ENCODE measurements around the gene ZNF689.

Gene ZNF689

DNA sequence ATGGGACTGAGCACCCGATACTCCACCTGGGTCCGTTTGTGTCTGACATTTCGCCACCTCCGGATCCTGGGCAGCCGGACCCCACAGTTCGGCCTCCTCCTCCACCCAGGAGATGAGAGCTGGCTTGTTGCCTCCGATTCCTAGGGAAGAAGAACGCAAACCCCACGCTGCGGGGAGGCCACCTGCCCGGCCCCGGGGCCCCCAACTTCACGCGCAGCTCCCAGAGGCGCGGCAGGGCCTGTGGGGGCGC is 52.6 kb downstream of the ZNF689 start:
- DNase-seq (ENCODE audit: low spot score): peak; percentile 60
- TF ChIP-seq CTCF (IDR thresholded peaks at IDR 0.05; ENCODE audit: extremely low read depth, missing control alignments): no peak

DNA sequence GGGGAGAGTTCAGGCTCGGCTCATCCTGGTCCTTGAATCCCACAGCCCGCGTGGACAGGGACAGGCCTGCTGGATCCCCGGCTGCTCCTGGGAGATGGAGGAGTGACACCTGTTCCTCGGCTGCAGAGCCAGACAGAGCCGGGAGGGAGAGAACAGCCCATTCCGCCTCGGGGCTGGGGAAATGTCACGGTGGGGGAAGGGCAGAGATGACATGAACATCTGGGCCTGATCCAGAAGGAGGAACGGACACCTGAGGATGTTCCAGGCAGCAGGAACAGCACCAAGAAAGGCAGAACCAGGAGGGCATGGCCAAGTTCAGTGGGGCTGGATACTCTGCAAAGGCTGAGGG is 54.1 kb downstream of the ZNF689 start:
- no peak for DNase-seq (ENCODE audit: low spot score)
- no peak for TF ChIP-seq CTCF (IDR thresholded peaks at IDR 0.05; ENCODE audit: extremely low read depth, missing control alignments)

GRCh38 chr16:30555315-30556124 is 54.7 kb downstream of the ZNF689 start:
- no peak for TF ChIP-seq CTCF (IDR thresholded peaks at IDR 0.05; ENCODE audit: extremely low read depth, missing control alignments)
- DNase-seq (ENCODE audit: low spot score): no peak

DNA sequence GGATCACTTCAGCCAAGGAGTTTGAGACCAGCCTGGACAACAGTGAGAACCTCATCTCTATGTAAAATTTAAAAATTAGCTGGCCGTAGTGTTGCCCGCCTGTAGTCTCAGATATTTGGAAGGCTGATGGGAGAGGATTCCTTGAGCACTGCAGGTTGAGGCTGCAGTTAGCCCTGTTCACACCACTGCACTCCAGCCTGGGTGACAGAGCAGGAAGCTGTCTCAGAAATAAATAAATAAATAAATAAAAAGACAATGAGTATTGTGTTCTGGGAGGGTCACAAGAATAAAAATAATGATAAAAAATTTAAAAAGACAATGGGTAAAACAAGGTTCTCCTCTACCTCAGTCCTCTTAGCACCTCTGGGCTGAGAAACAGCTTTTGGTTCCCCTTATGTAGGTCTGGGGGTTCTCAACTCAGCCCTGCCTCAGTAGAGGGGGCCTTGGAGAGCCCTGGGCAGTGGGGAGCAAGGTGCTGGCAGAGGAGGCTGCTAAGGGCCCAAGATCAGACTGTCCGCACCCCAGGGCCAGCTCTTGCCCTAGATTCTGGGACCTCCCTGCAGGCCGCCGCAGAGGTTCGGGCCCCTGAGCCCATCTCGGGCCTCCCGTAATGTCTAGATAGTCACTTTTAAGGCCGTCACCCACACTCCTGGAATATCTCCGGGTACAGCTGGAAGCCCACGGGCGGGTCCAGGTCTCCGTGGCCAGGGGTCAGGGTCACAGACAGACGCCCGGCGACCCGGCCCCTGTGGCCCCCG is 55.5 kb downstream of the ZNF689 start:
- DNase-seq (ENCODE audit: low spot score): no peak
- no peak for TF ChIP-seq CTCF (IDR thresholded peaks at IDR 0.05; ENCODE audit: extremely low read depth, missing control alignments)

GRCh38 chr16:30553393-30553899 is 56.7 kb downstream of the ZNF689 start:
- no peak for DNase-seq (ENCODE audit: low spot score)
- no peak for TF ChIP-seq CTCF (IDR thresholded peaks at IDR 0.05; ENCODE audit: extremely low read depth, missing control alignments)

- TF ChIP-seq CTCF (IDR thresholded peaks at IDR 0.05; ENCODE audit: extremely low read depth, missing control alignments): no peak
- DNase-seq (ENCODE audit: low spot score): no peak
Measured at GRCh38 chr16:30552956-30553355, 57.2 kb downstream of the ZNF689 start.
